Sciatic nerve (tissue), 2 donors: ENCODE results near the gene ATXN7L3. TPM values are rescaled to one million over a fixed set of nuclear protein-coding genes. Genes with fewer than 3 reads are reported as not detected.

Experiments used
- ATAC-seq: fragments of 200-7000 bp; cut with Tn5 transposase; one replicate; pipeline ENCODE4 v1.9.1; 2020; ENCODE audit warnings: mild to moderate bottlenecking, moderate library complexity
- DNase-seq: peaks from one replicate; pipeline ENCODE4 v3.0.0-alpha.2; 2020; ENCODE audit warnings: low spot score
- intact Hi-C: fragments of 100-400 bp; cut with DNase I; formaldehyde crosslinking; loops from one replicate; pipeline ENCODE4 v1.14.2; 2022
- total RNA-seq: library from RNA; stranded (reverse); fragmentation: NEBNext Ultra II Directional; extraction: Animal tissue kit (Norgen Biotek cat#: 25700); gene quantifications from one replicate; pipeline ENCODE4 v1.2.1, GENCODE V29; 2021
- donor health status: DM: no; HTN: no; CAD: no.
- donor health status: DM: no; HTN: no; CAD: no.

The ATXN7L3 gene
- total RNA-seq, 1 donor from 2014 or later, result 59.8 TPM

GRCh38 chr17:44186307-44187130, 13.2 kb downstream of the ATXN7L3 start, which contains the start of gene TMUB2:
TMUB2 (plus strand) TSS chr17:44186972; CDS start chr17:44187709, 737 bp downstream.
- ATAC-seq (peak; percentile 98), DNase-seq (peak; percentile 100)
- intact Hi-C loops, result no loop called here

- ATAC-seq (no peak), DNase-seq (no peak)
- intact Hi-C loops, result no loop called here
Measured at GRCh38 chr17:44184212-44184810, 15.4 kb downstream of the ATXN7L3 start.

GRCh38 chr17:44183024-44183423, 16.7 kb downstream of the ATXN7L3 start:
- DNase-seq (no peak), ATAC-seq (no peak)
- intact Hi-C loops, result no loop called here

- ATAC-seq (no peak), DNase-seq (no peak)
- intact Hi-C loops, result no loop called here
Measured at GRCh38 chr17:44178133-44178532, 21.6 kb downstream of the ATXN7L3 start.

GRCh38 chr17:44177640-44178039, 22.0 kb downstream of the ATXN7L3 start:
- intact Hi-C loops, result no loop called here
- ATAC-seq, result no peak
- DNase-seq, result no peak

GRCh38 chr17:44176671-44177501, 22.8 kb downstream of the ATXN7L3 start:
- DNase-seq (no peak), ATAC-seq (no peak)
- intact Hi-C loops, result no loop called here

- intact Hi-C loops, result no loop called here
- no peak for DNase-seq
- ATAC-seq, result no peak
Measured at GRCh38 chr17:44176257-44176656, 23.4 kb downstream of the ATXN7L3 start.

GRCh38 chr17:44174427-44174826, 25.3 kb downstream of the ATXN7L3 start:
- intact Hi-C loops, result no loop called here
- no peak for ATAC-seq
- DNase-seq, result no peak

- intact Hi-C loops, result no loop called here
- no peak for ATAC-seq
- DNase-seq, result no peak
Measured at GRCh38 chr17:44171931-44172455, 27.7 kb downstream of the ATXN7L3 start.

- ATAC-seq (peak; percentile 9), DNase-seq (no peak)
- intact Hi-C loops, result no loop called here
Measured at GRCh38 chr17:44170499-44171201, 29.0 kb downstream of the ATXN7L3 start, which contains the start of gene ASB16. ASB16 (plus strand) TSS chr17:44170704; CDS start chr17:44170790, 86 bp downstream.

- intact Hi-C loops, result no loop called here
- ATAC-seq (no peak), DNase-seq (no peak)
Measured at GRCh38 chr17:44170135-44170498, 29.6 kb downstream of the ATXN7L3 start.

- intact Hi-C loops, result no loop called here
- DNase-seq, result no peak
- ATAC-seq, result peak; percentile 7
Measured at GRCh38 chr17:44167181-44167861, 32.4 kb downstream of the ATXN7L3 start.

GRCh38 chr17:44164476-44164875, 35.2 kb downstream of the ATXN7L3 start:
- DNase-seq (no peak), ATAC-seq (no peak)
- intact Hi-C loops, result no loop called here

GRCh38 chr17:44159519-44160210, 40.0 kb downstream of the ATXN7L3 start:
- ATAC-seq (no peak), DNase-seq (no peak)
- intact Hi-C loops, result no loop called here

- ATAC-seq, result no peak
- no peak for DNase-seq
- intact Hi-C loops, result no loop called here
Measured at GRCh38 chr17:44155488-44155887, 44.2 kb downstream of the ATXN7L3 start.

GRCh38 chr17:44152875-44153274, 46.8 kb downstream of the ATXN7L3 start:
- intact Hi-C loops, result no loop called here
- ATAC-seq, result no peak

GRCh38 chr17:44149750-44150329, 49.8 kb downstream of the ATXN7L3 start:
- ATAC-seq (no peak), DNase-seq (no peak)
- intact Hi-C loops, result no loop called here

More at GRCh38 chr17:44152875-44153274, 46.8 kb downstream of the ATXN7L3 start:
- DNase-seq, result no peak
